H9 (cell line): ENCODE data around the gene KRT79. TPM values are rescaled to one million over a fixed set of nuclear protein-coding genes. Genes with fewer than 3 reads are reported as not detected.

ENCODE experiments used
- DNase-seq: peaks from one replicate; pipeline ENCODE4 v3.0.0-alpha.2; 2017
- H2AFZ ChIP-seq: one replicate; pipeline ENCODE4 v1.6.1; 2013; ENCODE audit warnings: mild to moderate bottlenecking, low read length, control low read depth, moderate library complexity
- H2AK5ac ChIP-seq: 2 replicates; pipeline ENCODE4 v1.6.1; 2013; ENCODE audit warnings: low read length, control low read depth, mixed read lengths; ENCODE audit not compliant: insufficient read length
- H2BK120ac ChIP-seq: one replicate; pipeline ENCODE4 v1.6.1; 2013; ENCODE audit warnings: low read depth, mild to moderate bottlenecking, low read length, control low read depth, inconsistent platforms; ENCODE audit not compliant: poor library complexity, severe bottlenecking
- H2BK12ac ChIP-seq: 2 replicates; pipeline ENCODE4 v1.6.1; 2013; ENCODE audit warnings: low read length, control low read depth, mixed read lengths, low read depth; ENCODE audit not compliant: insufficient read length
- H2BK15ac ChIP-seq: 2 replicates; pipeline ENCODE4 v1.6.1; 2013; ENCODE audit warnings: low read depth, low read length, control low read depth
- H2BK20ac ChIP-seq: one replicate; pipeline ENCODE4 v1.6.1; 2013; ENCODE audit warnings: low read depth, mild to moderate bottlenecking, low read length, control low read depth, inconsistent platforms; ENCODE audit not compliant: poor library complexity, severe bottlenecking
- H2BK5ac ChIP-seq: 2 replicates; pipeline ENCODE4 v1.6.1; 2013; ENCODE audit warnings: low read length, control low read depth, mixed read lengths; ENCODE audit not compliant: insufficient read length
- H3K14ac ChIP-seq: 2 replicates; pipeline ENCODE4 v1.6.1; 2013; ENCODE audit warnings: low read length, control low read depth; ENCODE audit not compliant: insufficient read depth
- H3K18ac ChIP-seq: 2 replicates; pipeline ENCODE4 v1.6.1; 2013; ENCODE audit warnings: low read depth, mild to moderate bottlenecking, mixed read lengths, low read length, control low read depth; ENCODE audit not compliant: insufficient read length
- H3K23ac ChIP-seq: 2 replicates; pipeline ENCODE4 v1.6.1; 2013; ENCODE audit warnings: low read length, control low read depth, mixed read lengths, low read depth; ENCODE audit not compliant: insufficient read length
- H3K23me2 ChIP-seq: 2 replicates; pipeline ENCODE4 v1.6.1; 2013; ENCODE audit warnings: low read depth, mild to moderate bottlenecking, mixed read lengths, low read length, control low read depth; ENCODE audit not compliant: insufficient read length, poor library complexity, severe bottlenecking
- H3K27ac ChIP-seq: 2 replicates; pipeline ENCODE4 v1.5.1; 2013; ENCODE audit warnings: low read length, control low read depth, mixed read lengths, low read depth; ENCODE audit not compliant: insufficient read length
- H3K27me3 ChIP-seq: 2 replicates; pipeline ENCODE4 v1.6.1; 2013; ENCODE audit warnings: low read length, control low read depth, inconsistent platforms; ENCODE audit not compliant: insufficient read depth
- H3K4ac ChIP-seq: 2 replicates; pipeline ENCODE4 v1.6.1; 2013; ENCODE audit warnings: low read depth, mild to moderate bottlenecking, control low read depth, inconsistent platforms, low read length, moderate library complexity
- H3K4me1 ChIP-seq: 2 replicates; pipeline ENCODE4 v1.6.1; 2013; ENCODE audit warnings: low read length, control low read depth, inconsistent platforms; ENCODE audit not compliant: insufficient read depth
- H3K4me2 ChIP-seq: 2 replicates; pipeline ENCODE4 v1.6.1; 2013; ENCODE audit warnings: low read length, control low read depth, mixed read lengths; ENCODE audit not compliant: insufficient read length, insufficient read depth
- H3K56ac ChIP-seq: 2 replicates; pipeline ENCODE4 v1.6.1; 2013; ENCODE audit warnings: low read depth, mild to moderate bottlenecking, mixed read lengths, low read length, control low read depth; ENCODE audit not compliant: insufficient read length
- H3K79me1 ChIP-seq: 2 replicates; pipeline ENCODE4 v1.6.1; 2013; ENCODE audit warnings: low read depth, mild to moderate bottlenecking, moderate library complexity, low read length, control low read depth, inconsistent platforms; ENCODE audit not compliant: insufficient read depth, poor library complexity, severe bottlenecking
- H3K79me2 ChIP-seq: 2 replicates; pipeline ENCODE4 v1.6.1; 2013; ENCODE audit warnings: low read length, control low read depth, inconsistent platforms; ENCODE audit not compliant: insufficient read depth
- H3K9ac ChIP-seq: 2 replicates; pipeline ENCODE4 v1.6.1; 2013; ENCODE audit warnings: low read length, control low read depth, mixed read lengths; ENCODE audit not compliant: insufficient read length; ENCODE audit errors: extremely low read depth
- H3K9me3 ChIP-seq: one replicate; pipeline ENCODE4 v1.6.1; 2013; ENCODE audit warnings: low read depth, low read length, inconsistent platforms; ENCODE audit not compliant: control insufficient read depth
- H3T11ph ChIP-seq: one replicate; pipeline ENCODE4 v1.6.1; 2013; ENCODE audit warnings: mild to moderate bottlenecking, low read length, control low read depth, inconsistent platforms
- H4K20me1 ChIP-seq: one replicate; pipeline ENCODE4 v1.6.1; 2013; ENCODE audit not compliant: control insufficient read depth, insufficient read length, insufficient read depth
- H4K5ac ChIP-seq: 2 replicates; pipeline ENCODE4 v1.6.1; 2013; ENCODE audit warnings: low read depth, mild to moderate bottlenecking, mixed read lengths, low read length, control low read depth; ENCODE audit not compliant: insufficient read length
- H4K8ac ChIP-seq: replicated peaks from 2 replicates; pipeline ENCODE4 v1.6.1; 2013; ENCODE audit warnings: low read length, control low read depth, mixed read lengths, low read depth; ENCODE audit not compliant: insufficient read length
- H4K91ac ChIP-seq: 2 replicates; pipeline ENCODE4 v1.6.1; 2013; ENCODE audit warnings: low read depth, mild to moderate bottlenecking, moderate library complexity, mixed read lengths, low read length, control low read depth; ENCODE audit not compliant: insufficient read length
- H3K27ac Mint-ChIP-seq, 3 experiments: 2 replicates in 2 of 3; 3 replicates in 1 of 3; pipeline ENCODE4 v1.8.0; 2020 to 2021; ENCODE audit warnings: mixed read lengths in 3 of 3, mild to moderate bottlenecking in 1 of 3, moderate library complexity in 1 of 3
- H3K27me3 Mint-ChIP-seq: 2 replicates; pipeline ENCODE4 v1.8.0; 2021; ENCODE audit warnings: low read depth, mild to moderate bottlenecking, moderate library complexity, mixed read lengths
- H3K36me3 Mint-ChIP-seq, 3 experiments: 2 replicates in 2 of 3; 3 replicates in 1 of 3; pipeline ENCODE4 v1.8.0; 2020 to 2021; ENCODE audit warnings: low read depth in 3 of 3, mixed read lengths in 3 of 3; ENCODE audit not compliant: insufficient read depth in 1 of 3
- H3K4me1 Mint-ChIP-seq, 2 experiments: 2 replicates each; pipeline ENCODE4 v1.8.0; 2020; ENCODE audit warnings: mixed read lengths in 2 of 2
- H3K4me3 Mint-ChIP-seq, 2 experiments: 2 replicates in 1 of 2; 3 replicates in 1 of 2; pipeline ENCODE4 v1.8.0; 2020 to 2021; ENCODE audit warnings: mild to moderate bottlenecking in 2 of 2, mixed read lengths in 2 of 2, moderate library complexity in 1 of 2
- H3K9me3 Mint-ChIP-seq, 2 experiments: 2 replicates in 1 of 2; 3 replicates in 1 of 2; pipeline ENCODE4 v1.8.0; 2020; ENCODE audit warnings: mild to moderate bottlenecking in 2 of 2, mixed read lengths in 2 of 2, moderate library complexity in 1 of 2
- CTCF ChIP-seq: fragments of 200-600 bp; sonication (generic); conservative IDR thresholded peaks from 3 replicates; pipeline ENCODE4 v1.8.0; 2021; ENCODE audit warnings: antibody characterized with exemption, mild to moderate bottlenecking
- WGBS: extraction: QIAGEN DNeasy Blood & Tissue Kit; methylation state at CpG from one replicate; pipeline ENCODE4 v1.1.7; 2013; ENCODE audit warnings: missing lambda C conversion rate, low lambda C conversion rate, mixed read lengths; ENCODE audit not compliant: insufficient read length; ENCODE audit errors: extremely low coverage; 5-methylcytosine and 5-hydroxymethylcytosine counted together
- total RNA-seq: library from RNA; stranded (reverse); gene quantifications from 2 replicates; pipeline ENCODE4 v1.2.1, GENCODE V29; 2021

The KRT79 gene
- total RNA-seq, 1 experiment from 2014 or later = not detected

DNA sequence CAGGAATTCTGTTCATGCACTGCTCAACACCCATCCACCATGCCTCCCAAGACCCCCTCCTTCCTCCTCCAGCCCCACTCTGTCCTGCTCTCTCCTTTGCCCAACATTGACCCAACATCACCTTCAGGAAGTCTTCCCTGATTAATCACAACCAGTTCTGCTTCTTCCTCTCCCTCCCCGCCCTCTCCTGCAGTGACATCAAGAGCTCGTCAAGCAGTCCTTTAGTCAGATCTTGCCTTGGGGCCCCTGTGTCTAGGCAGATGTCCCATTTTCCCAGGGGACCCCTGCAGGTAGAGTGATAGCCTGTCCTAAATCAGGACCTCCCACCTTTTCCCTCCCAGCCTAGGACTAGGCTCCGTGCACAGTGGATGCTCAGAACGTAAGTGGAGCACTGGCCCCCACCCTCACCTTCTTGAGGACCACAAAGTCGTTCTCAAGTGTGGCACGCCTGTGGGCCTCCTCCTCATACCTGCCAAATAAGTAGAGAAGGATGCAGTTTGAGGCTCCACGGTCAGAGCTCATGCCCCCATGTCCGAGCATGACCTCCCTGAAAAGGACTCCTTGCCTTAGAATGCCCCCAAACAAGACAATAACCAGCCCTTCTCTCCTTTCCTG, 12.4 kb upstream of the KRT79 start:
- no peak overlapping the region for H3K27ac ChIP-seq
- no peak for DNase-seq
- no peaks in the 10 kb centered on the region for H3K9me3 Mint-ChIP-seq

More for the DNA sequence above, 12.4 kb upstream of the KRT79 start:
- Histone ChIP-seq H3K9me3 (no peaks in the 10 kb centered on the region), H4K91ac (no peak overlapping the region), H2BK120ac (no peak overlapping the region), H2AFZ (no peak overlapping the region), H3K23me2 (peaks cover 2% of the 10 kb centered on the region), H3K23ac (no peak overlapping the region), H3K79me1 (no peaks in the 10 kb centered on the region), H2BK12ac (no peak overlapping the region), H2BK20ac (no peak overlapping the region), H2BK15ac (no peak overlapping the region), H4K5ac (no peak overlapping the region), H2BK5ac (no peak overlapping the region), H3K4me2 (no peak overlapping the region), H3K56ac (no peak overlapping the region), H3K18ac (no peak overlapping the region), H4K8ac (no peak overlapping the region), H3K4me1 (no peaks in the 10 kb centered on the region), H4K20me1 (no peaks in the 10 kb centered on the region), H3K14ac (no peak overlapping the region), H3K4ac (no peak overlapping the region), H2AK5ac (no peak overlapping the region), H3K27me3 (no peaks in the 10 kb centered on the region), H3K79me2 (no peaks in the 10 kb centered on the region), H3K9ac (no peak overlapping the region), H3T11ph (no peak overlapping the region)
- Mint-ChIP-seq H3K27ac (no peak overlapping the region), H3K4me3 (no peak overlapping the region), H3K27me3 (peaks cover 8% of the 10 kb centered on the region), H3K4me1 (peaks cover 0 to 4% of the 10 kb centered on the region in 2 experiments; a peak in 1 of 4 replicates), H3K36me3 (no peaks in the 10 kb centered on the region)
- no CpG with 5 or more reads among the region's 8 CpGs for WGBS
- TF ChIP-seq CTCF = no peak
